ENCODE measurements around the gene NFKB1. TPM values are rescaled to one million over a fixed set of nuclear protein-coding genes. Genes with fewer than 3 reads are reported as not detected.

The NFKB1 gene
- total RNA-seq, 1 donor from 2014 or later, result 20.6 TPM

GRCh38 chr4:102557636-102558035 is 56.5 kb downstream of the NFKB1 start:
- H3K27me3 Mint-ChIP-seq, result no peaks in the 10 kb centered on the region
- H3K4me3 Mint-ChIP-seq, result no peak overlapping the region
- no peak for TF ChIP-seq CTCF (conservative IDR thresholded peaks at IDR 0.05)
- H3K27ac Mint-ChIP-seq, result no peak overlapping the region
- no peaks in the 10 kb centered on the region for H3K9me3 Mint-ChIP-seq
- H3K4me1 Mint-ChIP-seq (ENCODE audit: unreplicated experiment), result peaks cover 8% of the 10 kb centered on the region
- H3K36me3 Mint-ChIP-seq, result no peaks in the 10 kb centered on the region
- DNase-seq (ENCODE audit: extremely low spot score, unreplicated experiment), result no peak

GRCh38 chr4:102560115-102560514 is 59.0 kb downstream of the NFKB1 start:
- no peak for DNase-seq (ENCODE audit: extremely low spot score, unreplicated experiment)
- Mint-ChIP-seq H3K27ac (no peak overlapping the region), H3K36me3 (no peaks in the 10 kb centered on the region), H3K4me1 (ENCODE audit: unreplicated experiment) (peaks cover 3% of the 10 kb centered on the region), H3K4me3 (no peak overlapping the region), H3K27me3 (no peaks in the 10 kb centered on the region), H3K9me3 (no peaks in the 10 kb centered on the region)
- no peak for TF ChIP-seq CTCF (conservative IDR thresholded peaks at IDR 0.05)

- Mint-ChIP-seq H3K27me3 (no peaks in the 10 kb centered on the region), H3K9me3 (no peaks in the 10 kb centered on the region), H3K4me3 (no peak overlapping the region), H3K4me1 (ENCODE audit: unreplicated experiment) (peaks cover 3% of the 10 kb centered on the region), H3K36me3 (no peaks in the 10 kb centered on the region), H3K27ac (no peak overlapping the region)
- no peak for DNase-seq (ENCODE audit: extremely low spot score, unreplicated experiment)
- no peak for TF ChIP-seq CTCF (conservative IDR thresholded peaks at IDR 0.05)
Observed at GRCh38 chr4:102560571-102561341, 59.6 kb downstream of the NFKB1 start.

- no peak overlapping the region for H3K4me3 Mint-ChIP-seq
- H3K36me3 Mint-ChIP-seq, result peaks cover under 1% of the 10 kb centered on the region
- no peak for DNase-seq (ENCODE audit: extremely low spot score, unreplicated experiment)
- no peak for TF ChIP-seq CTCF (conservative IDR thresholded peaks at IDR 0.05)
- no peaks in the 10 kb centered on the region for H3K27me3 Mint-ChIP-seq
- peaks cover 3% of the 10 kb centered on the region for H3K4me1 Mint-ChIP-seq (ENCODE audit: unreplicated experiment)
- H3K9me3 Mint-ChIP-seq, result no peaks in the 10 kb centered on the region
- no peak overlapping the region for H3K27ac Mint-ChIP-seq
Observed at GRCh38 chr4:102563000-102563399, 61.8 kb downstream of the NFKB1 start.

GRCh38 chr4:102564399-102565059 is 63.4 kb downstream of the NFKB1 start:
- Mint-ChIP-seq H3K27ac (no peak overlapping the region), H3K36me3 (peaks cover 8% of the 10 kb centered on the region), H3K27me3 (no peaks in the 10 kb centered on the region), H3K4me3 (no peak overlapping the region), H3K4me1 (ENCODE audit: unreplicated experiment) (peaks cover 3% of the 10 kb centered on the region), H3K9me3 (no peaks in the 10 kb centered on the region)
- no peak for TF ChIP-seq CTCF (conservative IDR thresholded peaks at IDR 0.05)
- DNase-seq (ENCODE audit: extremely low spot score, unreplicated experiment), result no peak
